RWPE2 (cell line): Measurements from ENCODE around the gene ARHGAP9.
A peak's percentile ranks its signal among the peaks of the same experiment; 100 is the strongest.

Experiments
- ATAC-seq: fragments of 200-7000 bp; cut with Tn5 transposase; 3 replicates; pipeline ENCODE4 v1.9.1; 2021; ENCODE audit warnings: low read depth
- DNase-seq: peaks from one replicate; pipeline ENCODE4 v3.0.0-alpha.2; 2020; ENCODE audit warnings: low spot score
- H3K27ac ChIP-seq: fragments of 450-650 bp; 2 replicates; pipeline ENCODE4 v1.5.1; 2017; ENCODE audit warnings: mild to moderate bottlenecking; ENCODE audit not compliant: poor library complexity, severe bottlenecking
- H3K27me3 ChIP-seq: fragments of 250-450 bp; sonication (Bioruptor Pico); 2 replicates; pipeline ENCODE4 v1.5.1; 2021; ENCODE audit warnings: mild to moderate bottlenecking, moderate library complexity; ENCODE audit not compliant: insufficient read depth, poor library complexity, severe bottlenecking
- H3K36me3 ChIP-seq: fragments of 250-450 bp; sonication (Bioruptor Pico); 2 replicates; pipeline ENCODE4 v1.5.1; 2020; ENCODE audit warnings: low read depth, mild to moderate bottlenecking, moderate library complexity
- H3K4me1 ChIP-seq: fragments of 250-450 bp; sonication (Bioruptor Pico); 2 replicates; pipeline ENCODE4 v1.5.1; 2021; ENCODE audit warnings: mild to moderate bottlenecking, moderate library complexity; ENCODE audit not compliant: insufficient read depth, poor library complexity, severe bottlenecking
- H3K4me3 ChIP-seq: fragments of 250-450 bp; sonication (Bioruptor Pico); 2 replicates; pipeline ENCODE4 v1.5.1; 2021; ENCODE audit warnings: mild to moderate bottlenecking, moderate library complexity; ENCODE audit not compliant: severe bottlenecking
- H3K9me3 ChIP-seq: fragments of 250-450 bp; sonication (Bioruptor Pico); 2 replicates; pipeline ENCODE4 v1.5.1; 2021; ENCODE audit warnings: mild to moderate bottlenecking, moderate library complexity; ENCODE audit not compliant: severe bottlenecking
- CTCF ChIP-seq: fragments of 450-650 bp; IDR thresholded peaks from one replicate; pipeline ENCODE4 v1.5.1; 2017; ENCODE audit warnings: mild to moderate bottlenecking, moderate library complexity; ENCODE audit not compliant: poor library complexity, severe bottlenecking

The ARHGAP9 gene

DNA sequence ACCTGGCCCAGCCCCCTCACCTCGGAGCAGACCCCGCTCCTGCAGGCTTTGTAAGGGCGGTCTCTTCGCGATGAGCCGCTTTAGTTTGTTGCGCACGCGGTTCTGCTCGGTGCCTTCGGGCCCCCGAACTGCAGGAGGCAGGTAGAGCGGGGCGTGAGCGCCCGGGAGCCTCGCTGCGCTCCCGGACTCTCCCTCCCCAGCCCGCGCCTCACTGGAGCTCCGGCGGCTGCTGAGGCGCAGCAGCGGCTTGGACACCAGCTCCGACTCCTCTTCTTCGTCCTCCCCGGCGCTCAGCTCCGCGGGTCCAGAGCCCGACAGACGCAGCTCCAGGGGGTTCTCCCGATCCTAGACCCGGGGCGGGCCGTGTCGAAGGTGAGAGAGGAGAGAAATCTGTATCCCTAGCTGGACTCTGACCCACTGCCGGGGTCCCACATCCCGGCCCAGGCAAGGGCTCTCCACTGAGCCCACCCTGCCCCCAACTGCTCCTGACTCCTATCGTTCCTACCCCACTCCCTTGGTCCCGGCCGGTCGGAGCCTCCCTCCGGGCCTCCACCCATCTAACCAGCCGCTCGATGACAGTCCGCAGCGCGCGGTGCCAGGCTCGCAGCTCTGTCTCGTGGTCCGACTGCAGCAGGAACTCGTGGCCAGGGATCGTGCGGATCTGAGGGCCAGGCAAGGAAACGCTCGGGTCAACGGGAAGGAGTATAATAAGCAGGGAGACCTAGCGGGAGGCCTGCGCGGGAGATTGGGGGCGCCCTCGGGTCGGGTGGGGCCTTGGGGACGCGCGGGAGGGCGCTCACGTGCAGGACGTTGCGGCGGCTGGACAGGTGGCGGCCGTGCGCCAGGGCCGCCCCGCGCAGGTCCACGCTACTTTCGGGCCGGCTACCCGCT, 4.2 kb downstream of the ARHGAP9 start:
- DNase-seq, result no peak
- no peaks in the 10 kb centered on the region for H3K9me3 ChIP-seq
- no peaks in the 10 kb centered on the region for H3K4me1 ChIP-seq
- no peaks in the 10 kb centered on the region for H3K36me3 ChIP-seq
- peaks cover 47% of the 10 kb centered on the region for H3K27me3 ChIP-seq
- TF ChIP-seq CTCF, result no peak
- no peak overlapping the region for H3K4me3 ChIP-seq
- ATAC-seq, result peak; percentile 60
- no peak overlapping the region for H3K27ac ChIP-seq

- Histone ChIP-seq H3K9me3 (no peaks in the 10 kb centered on the region), H3K27ac (no peak overlapping the region), H3K4me1 (no peaks in the 10 kb centered on the region), H3K4me3 (no peak overlapping the region), H3K36me3 (no peaks in the 10 kb centered on the region), H3K27me3 (peaks cover 47% of the 10 kb centered on the region)
- DNase-seq (no peak), ATAC-seq (no peak)
- no peak for TF ChIP-seq CTCF
These were observed 4.8 kb downstream of the ARHGAP9 start for GRCh38 chr12:57474862-57475261.

DNA sequence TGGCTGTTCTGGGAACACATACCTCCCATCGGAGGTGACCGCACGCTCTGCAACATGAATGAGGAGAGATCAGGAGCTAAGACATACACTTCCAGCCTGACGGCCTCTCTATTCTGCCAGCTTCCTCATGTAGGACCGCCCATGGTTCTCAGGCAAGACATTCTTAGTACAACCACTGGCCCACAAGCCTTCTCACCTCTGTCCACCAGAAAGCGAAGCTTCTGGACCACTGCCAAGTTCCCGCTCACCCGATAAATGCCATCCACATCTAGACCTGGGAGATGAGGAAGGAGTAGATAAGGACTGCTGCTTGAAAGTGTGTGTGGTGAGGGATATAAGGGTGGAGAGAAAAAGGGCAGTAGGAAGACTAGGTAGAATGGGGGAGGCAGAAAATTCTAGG, 5.2 kb downstream of the ARHGAP9 start:
- TF ChIP-seq CTCF, result no peak
- ATAC-seq, result no peak
- H3K27me3 ChIP-seq, result peaks cover 47% of the 10 kb centered on the region

GRCh38 chr12:57473886-57474285, 5.8 kb downstream of the ARHGAP9 start:
- no peaks in the 10 kb centered on the region for H3K36me3 ChIP-seq
- peaks cover 47% of the 10 kb centered on the region for H3K27me3 ChIP-seq
- TF ChIP-seq CTCF, result no peak
- DNase-seq (no peak), ATAC-seq (no peak)
- no peaks in the 10 kb centered on the region for H3K9me3 ChIP-seq
- no peak overlapping the region for H3K4me3 ChIP-seq
- no peak overlapping the region for H3K27ac ChIP-seq
- H3K4me1 ChIP-seq, result no peaks in the 10 kb centered on the region

More for the DNA sequence above, 5.2 kb downstream of the ARHGAP9 start:
- H3K9me3 ChIP-seq, result no peaks in the 10 kb centered on the region
- no peak for DNase-seq
- no peaks in the 10 kb centered on the region for H3K4me1 ChIP-seq
- no peak overlapping the region for H3K27ac ChIP-seq
- H3K4me3 ChIP-seq, result no peak overlapping the region
- H3K36me3 ChIP-seq, result no peaks in the 10 kb centered on the region

- no peak for TF ChIP-seq CTCF
- no peaks in the 10 kb centered on the region for H3K4me1 ChIP-seq
- no peaks in the 10 kb centered on the region for H3K36me3 ChIP-seq
- H3K4me3 ChIP-seq, result no peak overlapping the region
- H3K27ac ChIP-seq, result no peak overlapping the region
- peaks cover 47% of the 10 kb centered on the region for H3K27me3 ChIP-seq
- H3K9me3 ChIP-seq, result no peaks in the 10 kb centered on the region
- ATAC-seq (no peak), DNase-seq (no peak)
These were observed 6.3 kb downstream of the ARHGAP9 start for GRCh38 chr12:57473392-57473791.
